Stomach (tissue), 9 donors: Measurements from ENCODE around the gene JMJD1C. TPM values are rescaled to one million over a fixed set of nuclear protein-coding genes. Genes with fewer than 3 reads are reported as not detected.

Experiments
- DNase-seq, 2 donors: peaks; one replicate each; pipeline versions ENCODE4 v3.0.0 to v3.0.0-alpha.2; 2013 to 2019
- H3K27ac ChIP-seq, 5 donors: fragments of 200-600 bp in 4 of 5; sonication (generic) in 4 of 5; one replicate each; pipeline ENCODE4 v1.5.1; 2013 to 2019; ENCODE audit warnings: mild to moderate bottlenecking in 1 of 5, moderate library complexity in 1 of 5
- H3K27me3 ChIP-seq, 3 donors: fragments of 200-600 bp; sonication (generic); one replicate each; pipeline ENCODE4 v1.5.1; 2017 to 2019; ENCODE audit warnings: mixed run types in 1 of 3
- H3K36me3 ChIP-seq, 4 donors: fragments of 200-600 bp; sonication (generic); 1 replicate in 3 of 4; 2 replicates in 1 of 4; pipeline ENCODE4 v1.5.1; 2016 to 2019
- H3K4me1 ChIP-seq, 4 donors: fragments of 200-600 bp; sonication (generic); one replicate each; pipeline ENCODE4 v1.5.1; 2016 to 2019
- H3K4me3 ChIP-seq, 4 donors: fragments of 200-600 bp; sonication (generic) in 3 of 4; one replicate each; pipeline ENCODE4 v1.5.1; 2016 to 2019; ENCODE audit warnings: mild to moderate bottlenecking in 1 of 4
- H3K9me3 ChIP-seq, 4 donors: fragments of 200-600 bp; sonication (generic); one replicate each; pipeline ENCODE4 v1.5.1; 2016 to 2019
- EP300 ChIP-seq: sonication (generic); formaldehyde crosslinking; IDR thresholded peaks from one replicate; pipeline ENCODE4 v1.6.1; 2017; ENCODE audit warnings: antibody characterized with exemption
- POLR2A ChIP-seq, 4 donors: fragments of 450-650 bp; IDR thresholded peaks; one replicate each; pipeline ENCODE4 v1.6.1; 2016; ENCODE audit warnings: antibody characterized with exemption in 4 of 4, control low read depth in 2 of 4, mild to moderate bottlenecking in 1 of 4, moderate library complexity in 1 of 4
- POLR2AphosphoS5 ChIP-seq, 3 donors: sonication (generic); formaldehyde crosslinking; IDR thresholded peaks; one replicate each; pipeline ENCODE4 v1.6.1; 2016; ENCODE audit warnings: antibody characterized with exemption in 3 of 3
- WGBS, 5 donors: extraction: QIAGEN DNeasy Blood & Tissue Kit in 3 of 5; methylation state at CpG; one replicate each; pipeline versions ENCODE4 v1.1.5 to v1.1.7; 2013 to 2018; 5-methylcytosine and 5-hydroxymethylcytosine counted together
- intact Hi-C: fragments of 100-400 bp; cut with DNase I; formaldehyde crosslinking; loops from one replicate; pipeline ENCODE4 v1.15.1; 2023; ENCODE audit warnings: low total_unique reads
- polyA plus RNA-seq, 3 donors: library from polyadenylated mRNA; stranded (reverse); fragments of 200-250 nt; gene quantifications; one replicate each; pipeline ENCODE4 v1.2.3, GENCODE V29; 2013
- total RNA-seq, 5 donors: library from RNA; depleted of rRNA; stranded (reverse); fragments of >200 nt; gene quantifications; one replicate each; pipeline versions ENCODE4 v1.1.0 to v1.2.3, GENCODE V29; 2014 to 2016
- TF ChIP-seq, protein P1 (sequence below), 7 experiments: fragments of 450-650 bp in 4 of 7; fragments of 200-600 bp in 3 of 7; sonication (generic) in 3 of 7; IDR thresholded peaks; one replicate each; pipeline ENCODE4 v1.5.1; 2016 to 2019; ENCODE audit warnings: antibody characterized with exemption in 7 of 7, control low read depth in 2 of 7, mild to moderate bottlenecking in 1 of 7
- donor health status: healthy with polysubstance abuse.
- donor health status: Bipolar disorder and iron deficiency.
- donor health status: healthy.

The JMJD1C gene
- total and polyA plus RNA-seq, 8 donors, result 13.6 to 235 (median 33.5) TPM

DNA sequence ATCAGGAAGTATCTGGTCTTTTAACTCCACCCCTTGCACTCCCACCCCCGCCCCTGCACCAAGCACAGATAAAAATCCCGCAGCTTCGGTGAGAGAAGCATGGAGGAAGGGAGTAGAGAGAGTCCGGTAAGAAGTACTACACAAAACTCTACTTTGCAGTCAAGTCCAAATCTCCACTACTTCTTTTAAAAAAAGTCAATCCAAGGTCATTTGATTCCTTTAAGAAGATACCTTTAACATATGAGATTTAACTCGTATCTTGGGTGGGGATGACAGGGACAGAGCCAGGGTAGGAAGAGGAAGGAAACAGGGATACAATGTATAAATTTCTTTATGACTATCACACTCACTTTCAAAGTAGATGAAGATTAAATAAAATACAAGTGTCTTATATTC lies 200.6 kb downstream of the JMJD1C start:
- Histone ChIP-seq H3K27me3 (no peaks in the 10 kb centered on the region), H3K4me3 (peak overlapping the region; percentile 37 to 55 (median 54)), H3K9me3 (no peaks in the 10 kb centered on the region), H3K27ac (peak overlapping the region; percentile 38 to 98 (median 88)), H3K36me3 (peaks cover 0 to 6% (median 2%) of the 10 kb centered on the region in 4 donors), H3K4me1 (peaks cover 19 to 62% (median 43%) of the 10 kb centered on the region in 4 donors)
- TF ChIP-seq EP300, result no peak
- peak in 1 of 3 donors; percentile 49 for TF ChIP-seq POLR2AphosphoS5 (IDR thresholded peaks at IDR 0.05)
- TF ChIP-seq POLR2A (IDR thresholded peaks at IDR 0.05), result no peak
- TF ChIP-seq, protein P1, sequence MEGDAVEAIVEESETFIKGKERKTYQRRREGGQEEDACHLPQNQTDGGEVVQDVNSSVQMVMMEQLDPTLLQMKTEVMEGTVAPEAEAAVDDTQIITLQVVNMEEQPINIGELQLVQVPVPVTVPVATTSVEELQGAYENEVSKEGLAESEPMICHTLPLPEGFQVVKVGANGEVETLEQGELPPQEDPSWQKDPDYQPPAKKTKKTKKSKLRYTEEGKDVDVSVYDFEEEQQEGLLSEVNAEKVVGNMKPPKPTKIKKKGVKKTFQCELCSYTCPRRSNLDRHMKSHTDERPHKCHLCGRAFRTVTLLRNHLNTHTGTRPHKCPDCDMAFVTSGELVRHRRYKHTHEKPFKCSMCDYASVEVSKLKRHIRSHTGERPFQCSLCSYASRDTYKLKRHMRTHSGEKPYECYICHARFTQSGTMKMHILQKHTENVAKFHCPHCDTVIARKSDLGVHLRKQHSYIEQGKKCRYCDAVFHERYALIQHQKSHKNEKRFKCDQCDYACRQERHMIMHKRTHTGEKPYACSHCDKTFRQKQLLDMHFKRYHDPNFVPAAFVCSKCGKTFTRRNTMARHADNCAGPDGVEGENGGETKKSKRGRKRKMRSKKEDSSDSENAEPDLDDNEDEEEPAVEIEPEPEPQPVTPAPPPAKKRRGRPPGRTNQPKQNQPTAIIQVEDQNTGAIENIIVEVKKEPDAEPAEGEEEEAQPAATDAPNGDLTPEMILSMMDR (IDR thresholded peaks at IDR 0.05), result no peak
- intact Hi-C loops, result no loop called here
- 0 to 2% (median 1%) methylated on average over 5 of the region's 5 CpGs for WGBS, 5 donors
- DNase-seq, result peak in 1 of 2 donors; percentile 83

GRCh38 chr10:63264617-63265221 lies 201.1 kb downstream of the JMJD1C start:
- intact Hi-C loops, result no loop called here
- Histone ChIP-seq H3K9me3 (no peaks in the 10 kb centered on the region), H3K4me3 (peak overlapping the region; percentile 37 to 55 (median 54)), H3K27me3 (no peaks in the 10 kb centered on the region), H3K4me1 (peaks cover 24 to 63% (median 47%) of the 10 kb centered on the region in 4 donors), H3K27ac (peak overlapping the region in 4 of 5 donors; percentile 87 to 98 (median 90)), H3K36me3 (peaks cover 0 to 9% (median 2%) of the 10 kb centered on the region in 4 donors)
- no peak for DNase-seq
- no peak for TF ChIP-seq EP300
- no peak for TF ChIP-seq POLR2A (IDR thresholded peaks at IDR 0.05)
- TF ChIP-seq, protein P1 (IDR thresholded peaks at IDR 0.05), result no peak
- no peak for TF ChIP-seq POLR2AphosphoS5 (IDR thresholded peaks at IDR 0.05)

DNA sequence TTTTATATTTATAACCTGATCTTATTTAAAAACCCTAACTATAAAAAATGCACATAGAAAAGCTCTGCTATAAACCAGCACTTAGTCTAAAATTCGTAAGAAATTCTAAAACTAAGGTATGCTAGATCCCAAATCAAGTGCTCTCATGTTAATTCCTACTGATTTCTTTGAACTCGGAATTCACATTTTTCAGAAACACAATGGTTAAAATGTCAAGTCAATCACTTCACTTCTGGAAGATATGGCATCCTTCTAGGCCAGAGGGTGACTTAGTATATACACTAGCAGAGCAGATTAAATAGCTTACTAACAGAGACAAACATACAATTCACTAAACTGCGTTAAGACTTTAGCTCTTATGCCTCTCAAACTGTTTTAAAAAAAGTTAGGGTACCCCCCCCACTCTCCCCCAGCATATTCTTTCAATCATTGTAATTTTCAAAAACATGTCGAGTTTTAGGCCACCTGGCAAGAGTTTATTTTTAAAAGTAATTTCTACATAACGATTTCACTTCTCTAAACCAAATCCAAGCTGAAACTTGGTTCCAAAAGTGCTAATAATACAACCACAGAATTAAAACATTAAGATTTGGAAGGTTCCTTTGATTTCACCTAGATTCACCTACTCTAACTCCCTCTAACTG lies 203.2 kb downstream of the JMJD1C start:
- DNase-seq, result no peak
- Histone ChIP-seq H3K4me3 (no peak overlapping the region), H3K36me3 (peaks cover 0 to 9% (median 2%) of the 10 kb centered on the region in 4 donors), H3K27me3 (no peaks in the 10 kb centered on the region), H3K4me1 (peaks cover 44 to 78% (median 63%) of the 10 kb centered on the region in 4 donors), H3K27ac (peak overlapping the region in 3 of 5 donors; percentile 18 to 74 (median 69)), H3K9me3 (no peaks in the 10 kb centered on the region)
- 60 to 65% (median 61%) methylated on average over 5 of the region's 5 CpGs for WGBS, 5 donors
- intact Hi-C loops, result no loop called here
- no peak for TF ChIP-seq POLR2A (IDR thresholded peaks at IDR 0.05)
- TF ChIP-seq POLR2AphosphoS5 (IDR thresholded peaks at IDR 0.05), result no peak
- TF ChIP-seq, protein P1 (IDR thresholded peaks at IDR 0.05), result no peak
- TF ChIP-seq EP300, result no peak

DNA sequence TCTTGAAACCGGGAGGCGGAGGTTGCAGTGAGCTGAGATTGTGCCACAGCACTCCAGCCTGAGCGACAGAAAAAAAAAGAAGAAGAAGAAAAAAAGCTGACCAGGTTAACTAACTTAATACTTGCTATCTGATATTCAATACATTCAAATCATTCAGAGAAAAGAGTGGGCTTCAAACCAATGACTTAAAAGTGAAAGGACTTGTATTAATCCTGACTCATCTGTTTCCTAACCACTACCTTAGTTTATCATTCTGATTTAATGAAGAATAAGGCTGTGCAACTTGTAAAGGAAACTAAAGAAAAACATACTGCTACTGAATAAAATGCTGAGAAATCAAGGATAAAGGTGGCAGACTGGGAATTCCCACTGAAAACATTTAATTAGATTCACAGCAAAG lies 204.3 kb downstream of the JMJD1C start:
- intact Hi-C loops, result no loop called here
- Histone ChIP-seq H3K4me1 (peaks cover 54 to 89% (median 73%) of the 10 kb centered on the region in 4 donors), H3K27me3 (no peaks in the 10 kb centered on the region), H3K36me3 (peaks cover 0 to 9% (median 2%) of the 10 kb centered on the region in 4 donors), H3K4me3 (peak overlapping the region in 1 of 4 donors; percentile 1), H3K9me3 (no peaks in the 10 kb centered on the region), H3K27ac (peak overlapping the region; percentile 7 to 74 (median 64))
- TF ChIP-seq, protein P1 (IDR thresholded peaks at IDR 0.05), result no peak
- TF ChIP-seq EP300, result no peak
- TF ChIP-seq POLR2A (IDR thresholded peaks at IDR 0.05), result no peak
- no peak for TF ChIP-seq POLR2AphosphoS5 (IDR thresholded peaks at IDR 0.05)
- WGBS, 5 donors, result 85 to 95% (median 89%) methylated on average over 3 of the region's 3 CpGs
- no peak for DNase-seq
